Keratinocyte (primary cell): Measurements from ENCODE around the gene MAP3K8. TPM values are rescaled to one million over a fixed set of nuclear protein-coding genes. Genes with fewer than 3 reads are reported as not detected.

Experiments used
- DNase-seq: peaks from one replicate; pipeline ENCODE4 v3.0.0-alpha.2; 2011; ENCODE audit warnings: low read depth, missing footprints, low spot score
- FAIRE-seq: peaks from 2 replicates; lab custom pipeline; 2011; peaks lifted over from hg19 to GRCh38; lab: Jason Lieb, UNC
- H2AFZ ChIP-seq: 2 replicates; pipeline ENCODE4 v1.6.0; 2012; ENCODE audit warnings: low read length, control low read depth, inconsistent platforms; ENCODE audit not compliant: control insufficient read depth
- H3K27ac ChIP-seq: 2 replicates; pipeline ENCODE4 v1.5.1; 2011; ENCODE audit warnings: low read length; ENCODE audit not compliant: control insufficient read depth, insufficient read depth
- H3K27me3 ChIP-seq: 3 replicates; pipeline ENCODE4 v1.6.0; 2011; ENCODE audit warnings: low read length; ENCODE audit not compliant: control insufficient read depth, insufficient read depth; ENCODE audit errors: extremely low read depth
- H3K36me3 ChIP-seq, 2 experiments: 2 replicates in 1 of 2; 3 replicates in 1 of 2; pipeline ENCODE4 v1.5.1; 2011; ENCODE audit warnings: low read length in 2 of 2, mild to moderate bottlenecking in 1 of 2; ENCODE audit not compliant: control insufficient read depth in 2 of 2, insufficient read depth in 2 of 2; ENCODE audit errors: extremely low read depth in 1 of 2
- H3K4me1 ChIP-seq: 3 replicates; pipeline ENCODE4 v1.5.1; 2011; ENCODE audit warnings: low read length; ENCODE audit not compliant: control insufficient read depth, insufficient read depth; ENCODE audit errors: extremely low read depth
- H3K4me2 ChIP-seq: 3 replicates; pipeline ENCODE4 v1.6.0; 2011; ENCODE audit warnings: low read depth, low read length; ENCODE audit not compliant: control insufficient read depth, insufficient read depth; ENCODE audit errors: extremely low read depth
- H3K4me3 ChIP-seq, 3 experiments: fragments of 200-600 bp in 1 of 3; sonication (generic) in 1 of 3; 2 replicates in 2 of 3; 3 replicates in 1 of 3; pipeline ENCODE4 v1.5.1; 2011 to 2016; ENCODE audit warnings: low read length in 3 of 3, mild to moderate bottlenecking in 3 of 3, control low read depth in 2 of 3, inconsistent platforms in 1 of 3, low read depth in 1 of 3, mixed read lengths in 1 of 3, mixed run types in 1 of 3, moderate library complexity in 1 of 3; ENCODE audit not compliant: control insufficient read depth in 2 of 3, insufficient read depth in 2 of 3; ENCODE audit errors: extremely low read depth in 1 of 3
- H3K79me2 ChIP-seq: 2 replicates; pipeline ENCODE4 v1.6.0; 2012; ENCODE audit warnings: low read length; ENCODE audit not compliant: control insufficient read depth, insufficient read depth
- H3K9ac ChIP-seq: 3 replicates; pipeline ENCODE4 v1.6.0; 2011; ENCODE audit warnings: low read length; ENCODE audit not compliant: control insufficient read depth, insufficient read depth; ENCODE audit errors: extremely low read depth
- H3K9me1 ChIP-seq: 3 replicates; pipeline ENCODE4 v1.6.0; 2011; ENCODE audit warnings: low read length; ENCODE audit not compliant: control insufficient read depth, insufficient read depth; ENCODE audit errors: extremely low read depth
- H3K9me3 ChIP-seq: 2 replicates; pipeline ENCODE4 v1.5.1; 2012; ENCODE audit warnings: low read depth, low read length; ENCODE audit not compliant: control insufficient read depth
- H4K20me1 ChIP-seq: 3 replicates; pipeline ENCODE4 v1.6.0; 2011; ENCODE audit warnings: low read length; ENCODE audit not compliant: control insufficient read depth, insufficient read depth; ENCODE audit errors: extremely low read depth
- EZH2 ChIP-seq: IDR thresholded peaks from one replicate; pipeline ENCODE4 v1.6.1; 2012; ENCODE audit warnings: inconsistent platforms, mild to moderate bottlenecking, low read length, moderate library complexity
- dilution Hi-C: fragments of 300-500 bp; cut with MboI; formaldehyde crosslinking; loops from one replicate; pipeline ENCODE4 v1.7.0; 2020; ENCODE audit warnings: low sequenced_read_pairs; ENCODE audit not compliant: extremely low pct_ligation_motif_present
- polyA plus RNA-seq, 5 experiments: library from polyadenylated mRNA; depleted of rRNA in 3 of 5; stranded (reverse) in 3 of 5; stranded (forward) in 1 of 5; unstranded in 1 of 5; fragments of >200 nt; gene quantifications; 1 replicate in 1 of 5; 2 replicates in 3 of 5; 3 replicates in 1 of 5; pipeline versions ENCODE4 v1.2.1 to v1.2.3, GENCODE V29; 2011 to 2012; ENCODE audit warnings: missing spikeins in 2 of 5, low read depth in 1 of 5, low replicate concordance in 1 of 5
- TF ChIP-seq, protein P1 (sequence below), 3 experiments: IDR thresholded peaks in 1 of 3; conservative IDR thresholded peaks in 1 of 3; optimal IDR thresholded peaks in 1 of 3; 2 replicates in 2 of 3; 3 replicates in 1 of 3; pipeline versions ENCODE3 to v1.5.1; 2011; ENCODE audit warnings: low read length in 3 of 3, mild to moderate bottlenecking in 3 of 3, moderate library complexity in 2 of 3, control low read depth in 1 of 3, inconsistent platforms in 1 of 3; ENCODE audit not compliant: insufficient read depth in 2 of 3; ENCODE audit errors: extremely low read depth in 1 of 3

Gene MAP3K8
- polyA plus RNA-seq, 1 donor (not counting 4 experiments of a cell fraction or from before 2014, with no cell fraction given): 4.9 TPM

DNA sequence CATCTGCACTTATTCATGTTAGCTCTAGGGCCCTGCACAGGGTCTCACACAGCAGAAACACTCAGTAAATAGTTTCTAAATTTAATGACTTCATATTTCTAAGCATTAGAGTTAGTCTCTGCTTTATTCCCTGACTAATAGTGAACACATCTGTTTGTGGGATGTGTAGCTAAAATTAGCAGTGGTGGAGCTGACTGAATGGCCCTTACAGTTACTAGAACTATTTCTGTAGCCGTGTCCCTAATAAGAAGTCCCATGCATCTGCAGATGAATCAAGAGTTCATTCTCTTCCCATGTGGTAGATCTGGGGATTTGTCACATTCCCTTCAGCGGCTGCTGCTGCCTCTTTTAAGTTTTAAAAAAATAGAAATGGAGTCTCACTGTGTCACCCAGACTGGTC, 11.7 kb downstream of the MAP3K8 start:
- FAIRE-seq: no peak
- Histone ChIP-seq H3K36me3 (no peaks in the 10 kb centered on the region), H3K79me2 (no peaks in the 10 kb centered on the region), H2AFZ (no peak overlapping the region), H3K27ac (no peak overlapping the region), H3K9ac (no peak overlapping the region), H3K4me3 (no peak overlapping the region), H3K27me3 (no peaks in the 10 kb centered on the region), H3K4me1 (peaks cover 15% of the 10 kb centered on the region), H3K9me1 (no peaks in the 10 kb centered on the region), H3K4me2 (no peak overlapping the region), H3K9me3 (no peaks in the 10 kb centered on the region), H4K20me1 (no peaks in the 10 kb centered on the region)
- DNase-seq: no peak
- TF ChIP-seq EZH2: no peak
- TF ChIP-seq, protein P1, sequence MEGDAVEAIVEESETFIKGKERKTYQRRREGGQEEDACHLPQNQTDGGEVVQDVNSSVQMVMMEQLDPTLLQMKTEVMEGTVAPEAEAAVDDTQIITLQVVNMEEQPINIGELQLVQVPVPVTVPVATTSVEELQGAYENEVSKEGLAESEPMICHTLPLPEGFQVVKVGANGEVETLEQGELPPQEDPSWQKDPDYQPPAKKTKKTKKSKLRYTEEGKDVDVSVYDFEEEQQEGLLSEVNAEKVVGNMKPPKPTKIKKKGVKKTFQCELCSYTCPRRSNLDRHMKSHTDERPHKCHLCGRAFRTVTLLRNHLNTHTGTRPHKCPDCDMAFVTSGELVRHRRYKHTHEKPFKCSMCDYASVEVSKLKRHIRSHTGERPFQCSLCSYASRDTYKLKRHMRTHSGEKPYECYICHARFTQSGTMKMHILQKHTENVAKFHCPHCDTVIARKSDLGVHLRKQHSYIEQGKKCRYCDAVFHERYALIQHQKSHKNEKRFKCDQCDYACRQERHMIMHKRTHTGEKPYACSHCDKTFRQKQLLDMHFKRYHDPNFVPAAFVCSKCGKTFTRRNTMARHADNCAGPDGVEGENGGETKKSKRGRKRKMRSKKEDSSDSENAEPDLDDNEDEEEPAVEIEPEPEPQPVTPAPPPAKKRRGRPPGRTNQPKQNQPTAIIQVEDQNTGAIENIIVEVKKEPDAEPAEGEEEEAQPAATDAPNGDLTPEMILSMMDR (optimal IDR thresholded peaks at IDR 0.05 in 1 of 3, IDR thresholded peaks at IDR 0.05 in 1 of 3, conservative IDR thresholded peaks at IDR 0.05 in 1 of 3; ENCODE audit: extremely low read depth in 1 of 3, insufficient read depth in 2 of 3, low read length in 3 of 3): no peak
- dilution Hi-C loops: no loop called here

DNA sequence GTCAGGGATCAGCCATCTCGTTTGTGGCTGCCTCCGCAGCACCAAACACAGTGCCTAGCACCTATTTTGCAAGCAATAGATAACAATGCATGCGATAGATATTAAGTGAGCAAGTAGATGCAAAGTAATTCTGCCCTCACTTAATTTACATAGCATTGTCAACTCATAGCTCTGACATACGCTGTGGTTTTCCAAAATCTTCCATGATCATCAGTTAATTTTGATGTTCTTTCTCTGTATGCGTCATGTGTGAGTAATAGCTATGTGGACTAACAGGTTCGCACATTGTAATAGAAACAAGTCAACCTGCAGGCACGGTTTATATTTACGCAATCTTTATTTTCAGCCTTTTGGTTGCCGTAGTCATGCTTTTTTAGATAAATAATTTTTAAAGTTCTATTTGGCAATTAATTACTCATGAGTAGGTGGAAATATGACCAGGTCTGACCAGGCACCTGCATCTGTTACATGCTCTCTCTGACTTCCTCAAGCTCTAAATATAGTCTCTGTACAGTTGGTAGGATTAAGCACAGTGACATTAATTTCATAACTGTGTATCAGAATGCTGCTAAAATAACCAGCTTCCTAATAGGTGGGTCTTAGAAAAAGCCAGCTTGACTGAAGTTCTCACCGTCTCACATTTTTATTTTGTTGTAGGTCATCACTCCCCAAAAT, 13.3 kb downstream of the MAP3K8 start:
- Histone ChIP-seq H3K9me3 (no peaks in the 10 kb centered on the region), H3K4me3 (no peak overlapping the region), H3K4me1 (peaks cover 15% of the 10 kb centered on the region), H2AFZ (no peak overlapping the region), H4K20me1 (no peaks in the 10 kb centered on the region), H3K27ac (peak overlapping the region; percentile 44), H3K4me2 (peak overlapping the region; percentile 72), H3K79me2 (no peaks in the 10 kb centered on the region), H3K9me1 (no peaks in the 10 kb centered on the region), H3K36me3 (no peaks in the 10 kb centered on the region), H3K9ac (no peak overlapping the region), H3K27me3 (no peaks in the 10 kb centered on the region)
- DNase-seq: peak; percentile 89
- TF ChIP-seq EZH2: no peak
- TF ChIP-seq, protein P1 (optimal IDR thresholded peaks at IDR 0.05 in 1 of 3, IDR thresholded peaks at IDR 0.05 in 1 of 3, conservative IDR thresholded peaks at IDR 0.05 in 1 of 3; ENCODE audit: extremely low read depth in 1 of 3, insufficient read depth in 2 of 3, low read length in 3 of 3): no peak
- dilution Hi-C loops: no loop called here
- peak; percentile 83 for FAIRE-seq
